HG03159 (cell line): Measurements from ENCODE around the gene ZBTB39.
"Not testable (repeated sequence)": the region's sequence is repeated elsewhere in the genome, so short reads cannot be mapped to it uniquely, and the experiment has no call there.

ENCODE experiments used
- ATAC-seq: cut with Tn5 transposase; IDR thresholded peaks from one replicate; pipeline ENCODE4 v1.9.1; 2021; ENCODE audit warnings: mild to moderate bottlenecking, moderate library complexity; ENCODE audit not compliant: unreplicated experiment

ZBTB39 gene

DNA sequence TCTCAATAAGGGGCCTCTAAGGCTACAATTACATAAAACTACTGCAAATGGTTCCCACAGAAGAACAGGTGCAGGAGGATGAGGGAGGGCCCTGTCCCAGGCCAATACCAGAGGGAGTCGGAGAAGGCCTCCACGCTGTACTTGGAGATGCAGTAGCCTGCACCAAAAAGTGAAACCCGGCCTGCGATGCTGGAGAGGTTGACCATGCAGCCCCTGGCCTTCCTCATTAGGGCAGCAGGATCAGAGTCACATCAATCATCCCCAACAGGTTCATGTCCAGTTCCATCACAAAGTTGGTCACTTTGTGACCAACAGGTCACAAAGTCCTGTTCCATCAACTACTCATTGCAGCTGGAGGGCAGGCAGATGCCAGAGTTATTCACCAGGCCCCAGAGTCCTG, 23.0 kb downstream of the ZBTB39 start:
- ATAC-seq: no peak

DNA sequence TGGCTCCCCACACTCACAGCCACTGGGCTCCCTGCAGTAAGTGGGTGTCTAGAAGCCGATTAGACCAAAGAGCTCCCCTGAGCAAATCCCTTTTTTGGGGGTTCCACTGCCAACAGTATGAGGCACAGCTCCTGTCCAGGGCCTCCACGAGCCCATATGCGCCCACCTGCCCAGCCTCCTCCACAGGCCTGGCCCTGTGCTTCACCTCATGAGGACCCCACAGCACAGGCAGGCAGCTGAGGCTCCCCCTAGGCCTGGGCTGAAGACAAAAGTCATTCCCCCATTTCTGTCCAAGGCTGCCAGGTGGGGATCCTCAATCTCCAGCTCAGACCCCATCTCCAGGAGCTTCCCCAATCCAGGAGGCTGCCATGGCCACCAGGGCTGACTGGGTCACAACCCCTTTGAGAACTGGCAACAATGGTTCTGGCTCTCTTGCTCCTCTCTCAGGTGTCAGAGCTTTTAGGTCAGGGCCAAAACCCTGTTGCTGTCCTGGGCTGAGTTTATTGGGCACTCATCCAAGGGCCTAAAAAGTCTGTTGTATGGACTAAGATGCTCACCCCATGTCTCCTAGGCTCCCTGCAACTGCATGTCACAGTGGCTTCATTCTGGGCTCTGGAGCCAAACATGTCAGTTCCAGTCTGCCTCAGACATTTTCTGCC, 23.6 kb downstream of the ZBTB39 start:
- not testable (repeated sequence) for ATAC-seq

- no peak for ATAC-seq
Measured at GRCh38 chr12:56980941-56981530, 25.3 kb downstream of the ZBTB39 start.

DNA sequence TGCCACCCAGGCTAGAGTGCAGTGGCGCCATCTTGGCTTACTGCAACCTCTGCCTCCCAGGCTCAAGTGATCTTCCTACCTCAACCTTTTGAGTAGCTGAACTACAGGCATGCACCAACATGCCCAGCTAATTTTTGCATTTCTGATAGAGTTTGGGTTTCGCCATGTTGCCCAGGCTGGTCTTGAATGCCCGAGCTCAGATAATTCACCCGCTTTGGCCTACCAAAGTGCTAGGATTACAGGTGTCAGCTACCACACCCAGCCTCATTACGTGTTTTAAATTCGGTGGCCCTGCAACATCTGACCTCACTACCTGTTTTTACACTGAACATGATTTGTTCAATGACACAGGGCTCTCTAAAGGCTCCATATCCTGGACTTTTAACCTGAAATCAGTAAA, 26.1 kb downstream of the ZBTB39 start:
- no peak for ATAC-seq

- no peak for ATAC-seq
Measured at GRCh38 chr12:56979628-56980027, 26.7 kb downstream of the ZBTB39 start.

GRCh38 chr12:56978397-56979138, 27.8 kb downstream of the ZBTB39 start:
- ATAC-seq: no peak

DNA sequence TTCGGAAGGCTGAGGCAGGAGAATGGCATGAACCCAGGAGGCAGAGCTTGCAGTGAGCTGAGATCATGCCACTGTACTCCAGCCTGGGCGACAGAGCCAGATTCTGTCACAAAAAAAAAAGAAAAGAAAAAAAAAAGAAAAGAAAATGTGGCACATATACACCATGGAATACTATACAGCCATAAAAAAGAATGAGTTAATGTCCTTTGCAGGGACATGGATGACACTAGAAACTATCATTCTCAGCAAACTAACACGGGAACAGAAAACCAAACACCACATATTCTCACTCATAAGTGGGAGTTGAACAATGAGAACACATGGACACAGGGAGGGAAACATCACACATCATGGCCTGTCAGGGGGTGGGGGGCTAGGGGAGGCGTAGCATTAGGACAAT, 29.0 kb downstream of the ZBTB39 start:
- not testable (repeated sequence) for ATAC-seq

DNA sequence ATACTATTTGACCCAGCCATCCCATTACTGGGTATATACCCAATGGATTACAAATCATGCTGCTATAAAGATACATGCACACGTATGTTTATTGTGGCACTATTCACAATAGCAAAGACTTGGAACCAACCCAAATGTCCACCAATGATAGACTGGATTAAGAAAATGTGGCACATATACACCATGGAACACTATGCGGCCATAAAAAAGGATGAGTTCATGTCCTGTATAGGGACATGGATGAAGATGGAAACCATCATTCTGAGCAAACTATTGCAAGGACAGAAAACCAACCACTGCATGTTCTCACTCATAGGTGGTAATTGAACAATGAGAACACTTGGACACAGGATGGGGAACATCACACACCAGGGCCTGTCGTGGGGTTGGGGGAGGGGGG, 32.1 kb downstream of the ZBTB39 start:
- not testable (repeated sequence) for ATAC-seq

GRCh38 chr12:56968910-56969309, 37.4 kb downstream of the ZBTB39 start:
- not testable (repeated sequence) for ATAC-seq

GRCh38 chr12:56965997-56966642, 40.2 kb downstream of the ZBTB39 start:
- not testable (repeated sequence) for ATAC-seq

DNA sequence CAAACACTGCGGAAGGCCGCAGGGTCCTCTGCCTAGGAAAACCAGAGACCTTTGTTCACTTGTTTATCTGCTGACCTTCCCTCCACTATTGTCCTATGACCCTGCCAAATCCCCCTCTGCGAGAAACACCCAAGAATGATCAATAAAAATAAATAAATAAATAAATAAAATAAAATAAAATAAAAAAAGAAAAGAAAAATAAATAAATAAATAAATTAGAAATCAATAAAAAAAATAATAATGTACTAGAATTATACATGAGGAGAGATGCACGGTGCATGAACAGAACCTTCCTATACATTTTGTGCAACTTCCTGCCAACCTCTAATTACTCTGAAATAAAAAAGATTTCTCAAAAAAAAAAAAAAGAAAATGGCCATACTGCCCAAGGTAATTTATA, 41.2 kb downstream of the ZBTB39 start:
- ATAC-seq: not testable (repeated sequence)

GRCh38 chr12:56963557-56963956, 42.8 kb downstream of the ZBTB39 start:
- ATAC-seq: not testable (repeated sequence)

GRCh38 chr12:56962247-56962646, 44.1 kb downstream of the ZBTB39 start:
- not testable (repeated sequence) for ATAC-seq

DNA sequence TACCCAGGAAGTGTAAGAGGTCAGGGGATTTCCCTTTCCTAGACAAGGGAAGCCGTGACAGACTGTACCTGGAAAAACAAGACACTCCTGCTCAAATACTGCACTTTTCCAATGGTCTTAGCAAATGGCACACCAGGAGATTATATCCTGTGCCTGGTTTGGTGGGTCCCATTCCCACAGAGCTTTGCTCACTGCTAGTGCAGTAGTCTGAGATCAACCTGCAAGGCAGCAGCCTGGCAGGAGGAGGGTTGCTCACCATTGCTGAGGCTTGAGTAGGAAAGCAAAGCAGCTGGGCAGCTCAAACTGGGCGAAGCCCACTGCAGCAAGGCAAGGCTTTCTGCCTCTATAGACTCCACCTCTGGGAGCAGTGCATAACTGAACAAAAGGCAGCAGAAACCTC, 47.9 kb downstream of the ZBTB39 start:
- ATAC-seq: no peak

DNA sequence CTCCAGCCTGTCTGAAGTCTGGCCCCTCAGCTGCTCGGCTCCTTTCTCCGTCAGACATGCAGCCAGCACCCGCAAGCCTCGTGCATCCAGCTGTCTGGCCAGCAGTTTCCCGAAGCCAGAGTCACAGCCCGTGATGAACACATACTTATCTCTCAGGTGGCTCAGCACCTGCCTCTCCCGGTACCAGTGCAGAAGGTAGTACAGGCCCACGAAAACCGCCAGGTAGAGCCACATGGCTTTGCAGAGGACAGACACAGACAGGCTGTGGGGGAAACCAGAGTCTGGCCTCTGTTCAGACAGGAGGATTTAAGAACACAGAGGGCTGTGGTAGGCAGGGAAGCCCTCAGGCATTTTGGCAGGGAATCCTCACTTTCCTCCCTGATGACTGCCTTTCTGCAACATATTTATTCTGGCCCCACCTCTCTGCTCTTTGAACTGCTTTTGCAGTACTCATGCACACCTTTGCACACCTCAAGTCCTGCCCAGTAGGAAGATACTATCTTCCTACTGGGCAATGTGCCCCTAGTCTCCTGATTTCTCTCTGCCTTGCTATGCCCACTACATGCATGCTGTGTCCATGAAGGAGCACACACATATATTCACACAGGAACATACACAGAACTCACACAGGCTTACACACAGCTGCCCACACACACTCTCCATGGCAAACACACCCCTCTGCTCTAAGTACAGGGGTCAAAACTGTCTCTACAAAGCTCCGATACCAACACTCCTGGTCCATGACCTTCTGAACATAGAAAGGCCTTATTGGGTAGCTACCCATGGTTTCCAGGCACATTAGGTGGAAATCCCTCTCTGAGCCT, 48.9 kb downstream of the ZBTB39 start, which contains the start of gene RDH16:
Gene RDH16, minus strand, starts transcription at position 380 of the 824 bp plus-strand sequence. Its CDS starts 146 bp downstream, at position 234.
- ATAC-seq: no peak

DNA sequence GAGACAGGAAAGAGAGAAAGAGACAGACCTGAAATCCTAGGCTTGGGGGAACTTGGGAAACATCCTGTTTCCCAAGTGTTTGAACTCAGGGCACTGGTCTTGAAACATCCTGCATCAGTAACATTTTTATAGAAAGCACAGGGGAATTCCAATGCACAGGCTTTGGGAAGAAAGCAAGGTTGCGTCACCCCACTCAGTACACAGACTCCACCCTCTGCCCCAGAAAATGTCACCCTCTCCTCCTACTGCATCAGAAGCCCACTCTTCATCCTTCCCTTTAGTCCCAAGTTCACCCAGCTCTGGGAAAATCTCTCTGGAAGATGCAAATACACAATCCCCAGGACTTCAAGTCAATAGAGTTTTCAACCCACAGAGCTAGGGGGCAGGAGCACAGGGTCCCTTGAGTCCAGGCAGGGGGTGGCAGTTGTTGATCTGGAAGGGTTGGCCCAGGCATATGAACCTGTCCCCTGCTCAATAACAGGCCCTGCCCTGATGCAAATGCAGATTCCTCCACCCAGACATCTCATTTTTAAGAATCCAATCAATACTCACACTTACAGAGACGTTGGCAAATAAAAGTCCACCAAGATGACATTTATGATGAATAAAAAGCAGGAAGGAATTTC, 50.6 kb downstream of the ZBTB39 start:
- no peak for ATAC-seq

DNA sequence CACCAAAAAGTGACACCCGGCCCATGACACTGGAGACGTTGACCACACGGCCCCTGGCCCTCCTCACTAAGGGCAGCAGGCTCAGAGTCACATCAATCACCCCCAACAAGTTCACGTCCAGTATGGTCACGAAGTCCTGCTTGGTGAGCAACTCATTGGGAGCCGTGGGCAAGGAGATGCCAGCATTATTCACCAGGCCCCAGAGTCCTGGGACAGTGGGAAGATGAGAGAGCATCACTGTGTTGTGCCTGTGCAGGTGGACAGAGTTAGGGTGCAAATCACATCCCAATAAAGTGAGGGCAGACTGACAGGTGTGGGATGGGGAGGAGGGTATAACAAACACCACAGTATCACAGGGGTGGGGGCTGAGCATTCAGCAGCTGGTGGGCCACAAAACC, 51.4 kb downstream of the ZBTB39 start:
- no peak for ATAC-seq

GRCh38 chr12:56954057-56954957, 52.0 kb downstream of the ZBTB39 start:
- ATAC-seq: no peak

GRCh38 chr12:56953314-56953713, 53.0 kb downstream of the ZBTB39 start:
- ATAC-seq: no peak
